Neural progenitor cell (in vitro differentiated cells): ENCODE data around the gene ZSCAN21. TPM values are rescaled to one million over a fixed set of nuclear protein-coding genes. Genes with fewer than 3 reads are reported as not detected.

Experiments used
- DNase-seq: peaks from one replicate; pipeline ENCODE4 v3.0.0-alpha.2; 2016; ENCODE audit warnings: low spot score
- H2AFZ ChIP-seq: fragments of 200-600 bp; sonication (generic); replicated peaks from 2 replicates; pipeline ENCODE4 v1.6.1; 2016; ENCODE audit warnings: antibody characterized with exemption
- H3F3A ChIP-seq: fragments of 200-600 bp; sonication (generic); 2 replicates; pipeline ENCODE4 v1.6.1; 2016; ENCODE audit warnings: antibody characterized with exemption, low read depth
- H3K27ac ChIP-seq: fragments of 200-600 bp; sonication (generic); 2 replicates; pipeline ENCODE4 v1.5.1; 2016; ENCODE audit warnings: mild to moderate bottlenecking
- H3K27me3 ChIP-seq: fragments of 200-600 bp; sonication (generic); 2 replicates; pipeline ENCODE4 v1.6.1; 2016; ENCODE audit warnings: mild to moderate bottlenecking, moderate library complexity
- H3K36me3 ChIP-seq: fragments of 200-600 bp; sonication (generic); 2 replicates; pipeline ENCODE4 v1.5.1; 2016
- H3K4me1 ChIP-seq: fragments of 200-600 bp; sonication (generic); 2 replicates; pipeline ENCODE4 v1.6.1; 2016; ENCODE audit warnings: mixed run types
- H3K4me2 ChIP-seq: fragments of 200-600 bp; sonication (generic); 2 replicates; pipeline ENCODE4 v1.6.1; 2016
- H3K4me3 ChIP-seq: fragments of 200-600 bp; sonication (generic); 2 replicates; pipeline ENCODE4 v1.5.1; 2016
- H3K79me2 ChIP-seq: fragments of 200-600 bp; sonication (generic); 2 replicates; pipeline ENCODE4 v1.6.1; 2016; ENCODE audit warnings: low read depth
- H3K9ac ChIP-seq: fragments of 200-600 bp; sonication (generic); 2 replicates; pipeline ENCODE4 v1.6.1; 2016
- H3K9me3 ChIP-seq: fragments of 200-600 bp; sonication (generic); 2 replicates; pipeline ENCODE4 v1.5.1; 2016; ENCODE audit warnings: low read depth
- H4K20me1 ChIP-seq: fragments of 200-600 bp; sonication (generic); 2 replicates; pipeline ENCODE4 v1.6.1; 2016; ENCODE audit warnings: low read depth
- H3K27ac Mint-ChIP-seq: 3 replicates; pipeline ENCODE4 v1.8.0; 2021; ENCODE audit warnings: mixed read lengths
- H3K27me3 Mint-ChIP-seq: 2 replicates; pipeline ENCODE4 v1.8.0; 2022; ENCODE audit warnings: low read depth, mild to moderate bottlenecking, inconsistent platforms, moderate library complexity, mixed read lengths; ENCODE audit not compliant: insufficient read depth
- H3K36me3 Mint-ChIP-seq: 3 replicates; pipeline ENCODE4 v1.8.0; 2021; ENCODE audit warnings: mixed read lengths
- H3K4me1 Mint-ChIP-seq: 3 replicates; pipeline ENCODE4 v1.8.0; 2021; ENCODE audit warnings: mixed read lengths
- H3K4me3 Mint-ChIP-seq: 3 replicates; pipeline ENCODE4 v1.8.0; 2021; ENCODE audit warnings: mild to moderate bottlenecking, moderate library complexity, mixed read lengths
- H3K9me3 Mint-ChIP-seq: 3 replicates; pipeline ENCODE4 v1.8.0; 2020; ENCODE audit warnings: mixed read lengths
- EZH2 ChIP-seq: fragments of 200-600 bp; sonication (generic); IDR thresholded peaks from 2 replicates; pipeline ENCODE4 v1.6.1; 2017; ENCODE audit warnings: antibody characterized with exemption, mild to moderate bottlenecking, moderate library complexity
- EZH2phosphoT487 ChIP-seq: fragments of 200-600 bp; sonication (generic); IDR thresholded peaks from 2 replicates; pipeline ENCODE4 v1.6.1; 2017; ENCODE audit warnings: antibody characterized with exemption
- total RNA-seq: library from RNA; depleted of rRNA; stranded (reverse); fragments of >200 nt; gene quantifications from 2 replicates; pipeline ENCODE4 v1.2.3, GENCODE V29; 2015; ENCODE audit warnings: low replicate concordance
- TF ChIP-seq, protein P1 (sequence below): fragments of 200-600 bp; sonication (generic); IDR thresholded peaks from 2 replicates; pipeline ENCODE4 v1.5.1; 2017; ENCODE audit warnings: antibody characterized with exemption, mild to moderate bottlenecking

Gene ZSCAN21
- total RNA-seq, 1 donor from 2014 or later = 29.0 TPM

- Mint-ChIP-seq H3K27me3 (peaks cover 4% of the 10 kb centered on the region), H3K4me3 (no peak overlapping the region), H3K27ac (no peak overlapping the region), H3K36me3 (peaks cover 20% of the 10 kb centered on the region), H3K9me3 (no peaks in the 10 kb centered on the region), H3K4me1 (no peaks in the 10 kb centered on the region)
- H3F3A ChIP-seq = peaks cover 10% of the 10 kb centered on the region
- no peaks in the 10 kb centered on the region for H3K79me2 ChIP-seq
- no peak overlapping the region for H3K9ac ChIP-seq
- TF ChIP-seq EZH2 = no peak
- no peak for TF ChIP-seq EZH2phosphoT487
- TF ChIP-seq, protein P1, sequence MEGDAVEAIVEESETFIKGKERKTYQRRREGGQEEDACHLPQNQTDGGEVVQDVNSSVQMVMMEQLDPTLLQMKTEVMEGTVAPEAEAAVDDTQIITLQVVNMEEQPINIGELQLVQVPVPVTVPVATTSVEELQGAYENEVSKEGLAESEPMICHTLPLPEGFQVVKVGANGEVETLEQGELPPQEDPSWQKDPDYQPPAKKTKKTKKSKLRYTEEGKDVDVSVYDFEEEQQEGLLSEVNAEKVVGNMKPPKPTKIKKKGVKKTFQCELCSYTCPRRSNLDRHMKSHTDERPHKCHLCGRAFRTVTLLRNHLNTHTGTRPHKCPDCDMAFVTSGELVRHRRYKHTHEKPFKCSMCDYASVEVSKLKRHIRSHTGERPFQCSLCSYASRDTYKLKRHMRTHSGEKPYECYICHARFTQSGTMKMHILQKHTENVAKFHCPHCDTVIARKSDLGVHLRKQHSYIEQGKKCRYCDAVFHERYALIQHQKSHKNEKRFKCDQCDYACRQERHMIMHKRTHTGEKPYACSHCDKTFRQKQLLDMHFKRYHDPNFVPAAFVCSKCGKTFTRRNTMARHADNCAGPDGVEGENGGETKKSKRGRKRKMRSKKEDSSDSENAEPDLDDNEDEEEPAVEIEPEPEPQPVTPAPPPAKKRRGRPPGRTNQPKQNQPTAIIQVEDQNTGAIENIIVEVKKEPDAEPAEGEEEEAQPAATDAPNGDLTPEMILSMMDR = no peak
- no peaks in the 10 kb centered on the region for H4K20me1 ChIP-seq
- no peaks in the 10 kb centered on the region for H3K36me3 ChIP-seq
- DNase-seq = no peak
- H3K9me3 ChIP-seq = no peaks in the 10 kb centered on the region
- no peak overlapping the region for H3K4me3 ChIP-seq
- no peak overlapping the region for H3K4me2 ChIP-seq
- no peaks in the 10 kb centered on the region for H3K27me3 ChIP-seq
- H3K4me1 ChIP-seq = no peaks in the 10 kb centered on the region
- H3K27ac ChIP-seq = no peak overlapping the region
- H2AFZ ChIP-seq = no peak overlapping the region
Observed at GRCh38 chr7:100040575-100040974, 9.0 kb upstream of the ZSCAN21 start.

GRCh38 chr7:100044718-100045117 is 4.9 kb upstream of the ZSCAN21 start:
- no peaks in the 10 kb centered on the region for H3K9me3 ChIP-seq
- TF ChIP-seq, protein P1 = peak; percentile 4
- no peak for TF ChIP-seq EZH2
- no peak overlapping the region for H3K27ac ChIP-seq
- H3K4me3 Mint-ChIP-seq = peak overlapping the region; percentile 50
- peaks cover 2% of the 10 kb centered on the region for H3K27me3 Mint-ChIP-seq
- no peak overlapping the region for H3K9ac ChIP-seq
- H4K20me1 ChIP-seq = no peaks in the 10 kb centered on the region
- H2AFZ ChIP-seq = no peak overlapping the region
- H3K4me3 ChIP-seq = no peak overlapping the region
- no peak overlapping the region for H3K27ac Mint-ChIP-seq
- peaks cover 2% of the 10 kb centered on the region for H3K36me3 Mint-ChIP-seq
- H3K4me1 Mint-ChIP-seq = no peaks in the 10 kb centered on the region
- no peak for DNase-seq
- no peaks in the 10 kb centered on the region for H3K79me2 ChIP-seq
- H3K27me3 ChIP-seq = no peaks in the 10 kb centered on the region
- H3K4me1 ChIP-seq = no peaks in the 10 kb centered on the region
- H3K36me3 ChIP-seq = no peaks in the 10 kb centered on the region
- H3F3A ChIP-seq = peaks cover 17% of the 10 kb centered on the region
- H3K4me2 ChIP-seq = no peak overlapping the region
- H3K9me3 Mint-ChIP-seq = no peaks in the 10 kb centered on the region

DNA sequence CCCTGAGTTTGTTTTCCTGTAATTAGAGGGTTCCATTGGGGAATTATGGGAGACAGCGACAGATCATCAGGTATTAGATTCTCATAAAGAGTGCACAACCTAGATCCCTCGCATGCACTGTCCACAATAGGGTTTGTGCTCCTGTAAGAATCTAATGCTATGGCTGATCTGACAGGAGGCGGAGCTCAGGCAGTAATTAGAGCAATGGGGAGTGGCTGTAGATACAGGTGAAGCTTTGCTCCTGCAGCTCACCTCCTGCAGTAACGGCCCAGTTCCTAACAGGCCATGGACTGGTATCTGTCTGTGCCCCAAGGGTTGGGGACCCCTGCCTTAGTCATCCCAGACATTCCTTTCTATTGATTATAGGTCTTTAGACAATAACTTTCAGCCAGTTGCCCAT is 894 bp upstream of the ZSCAN21 start:
- TF ChIP-seq, protein P1 = no peak
- no peak for TF ChIP-seq EZH2phosphoT487
- no peak for TF ChIP-seq EZH2
- Mint-ChIP-seq H3K27me3 (peaks cover 2% of the 10 kb centered on the region), H3K27ac (peak overlapping the region; percentile 15), H3K4me1 (peaks cover 12% of the 10 kb centered on the region), H3K4me3 (peak overlapping the region; percentile 95), H3K9me3 (no peaks in the 10 kb centered on the region), H3K36me3 (peaks cover 7% of the 10 kb centered on the region)
- Histone ChIP-seq H3K27me3 (no peaks in the 10 kb centered on the region), H3K9ac (no peak overlapping the region), H3K4me1 (peaks cover 5% of the 10 kb centered on the region), H3K4me3 (no peak overlapping the region), H3F3A (peaks cover 19% of the 10 kb centered on the region), H3K36me3 (no peaks in the 10 kb centered on the region), H3K4me2 (no peak overlapping the region), H3K27ac (no peak overlapping the region), H3K9me3 (no peaks in the 10 kb centered on the region), H4K20me1 (no peaks in the 10 kb centered on the region), H3K79me2 (peaks cover 35% of the 10 kb centered on the region), H2AFZ (no peak overlapping the region)
- DNase-seq = no peak
